OCI-LY3 (cell line): ENCODE results near the gene SLC10A1.

ENCODE experiments used
- CTCF ChIP-seq: fragments of 200-600, 300-600 bp; sonication (generic); IDR thresholded peaks from 2 replicates; pipeline ENCODE4 v1.5.1; 2014; ENCODE audit warnings: antibody characterized with exemption, low read length, low read depth
- EZH2phosphoT487 ChIP-seq: fragments of 200-600 bp; shearing (Covaris generic); IDR thresholded peaks from 2 replicates; pipeline ENCODE4 v1.6.1; 2018; ENCODE audit warnings: antibody characterized with exemption, mixed run types, low read depth

DNA sequence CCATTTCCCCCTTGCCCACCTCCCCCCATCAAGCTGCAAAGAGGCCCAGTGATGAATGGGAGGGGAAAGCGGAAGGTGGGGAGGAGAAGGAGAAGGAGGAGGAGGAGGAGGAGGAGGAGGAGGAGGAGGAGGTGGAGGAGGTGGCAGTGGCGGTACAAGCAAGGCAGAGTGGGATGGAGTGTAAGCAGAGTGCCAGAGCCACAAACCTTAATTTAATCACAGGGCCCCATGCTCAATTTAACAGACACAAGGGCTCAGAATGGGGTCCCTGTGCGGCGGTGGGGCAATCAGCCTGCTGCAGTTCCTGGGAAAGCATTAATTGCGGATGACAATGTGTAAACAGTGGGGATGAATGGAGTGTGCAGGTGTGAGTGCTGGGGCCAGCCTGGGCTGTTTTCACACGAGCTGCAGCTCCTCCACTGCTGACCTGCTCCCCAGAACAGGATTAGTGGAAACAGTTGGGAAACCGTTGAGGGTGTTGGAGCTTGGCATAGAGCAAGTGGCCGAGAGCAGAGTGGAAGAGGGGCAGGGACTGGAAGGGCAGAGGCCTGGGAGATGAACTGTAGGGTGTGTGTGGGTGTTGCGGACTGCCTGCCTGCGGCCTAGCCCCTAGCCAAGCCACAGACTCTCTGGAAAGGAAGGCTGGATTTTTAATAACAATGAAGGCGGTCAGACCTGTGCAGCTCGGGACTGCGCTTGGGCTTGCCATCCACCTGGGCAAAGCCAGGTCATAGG is 45.8 kb upstream of the SLC10A1 start:
- TF ChIP-seq CTCF (no peak), EZH2phosphoT487 (no peak)
